RPMI7951 (cell line): ENCODE results near the gene TBL2. TPM values are rescaled to one million over a fixed set of nuclear protein-coding genes. Genes with fewer than 3 reads are reported as not detected.
A peak's percentile ranks its signal among the peaks of the same experiment; 100 is the strongest.
"Not testable (repeated sequence)": the region's sequence is repeated elsewhere in the genome, so short reads cannot be mapped to it uniquely, and the experiment has no call there.

Source experiments
- DNase-seq: peaks from one replicate; pipeline ENCODE4 v3.0.0-alpha.2; 2012; ENCODE audit warnings: low read depth
- total RNA-seq: library from RNA; depleted of rRNA; stranded (reverse); fragments of >200 nt; shearing (Covaris generic); gene quantifications from 2 replicates; pipeline ENCODE4 v1.2.3, GENCODE V29; 2014; rRNA removed

The TBL2 gene
- total RNA-seq, 1 experiment from 2014 or later = 88.3 TPM

- DNase-seq = not testable (repeated sequence)
These were observed 42.5 kb downstream of the TBL2 start for GRCh38 chr7:73535918-73536317.

- no peak for DNase-seq
These were observed 44.6 kb downstream of the TBL2 start for GRCh38 chr7:73533742-73534141.

GRCh38 chr7:73532224-73532623 lies 46.2 kb downstream of the TBL2 start:
- no peak for DNase-seq

- no peak for DNase-seq
These were observed 47.6 kb downstream of the TBL2 start for GRCh38 chr7:73530800-73531199.

- peak; percentile 59 for DNase-seq
These were observed 51.2 kb downstream of the TBL2 start for GRCh38 chr7:73526896-73527821.

- not testable (repeated sequence) for DNase-seq
These were observed 52.3 kb downstream of the TBL2 start for GRCh38 chr7:73526158-73526494.

GRCh38 chr7:73522105-73522872 lies 56.1 kb downstream of the TBL2 start, which contains the start of gene BAZ1B:
Gene BAZ1B (minus strand): TSS chr7:73522293. CDS start chr7:73521933, 360 bp downstream.
- DNase-seq = peak; percentile 99

- DNase-seq = no peak
These were observed 56.7 kb downstream of the TBL2 start for GRCh38 chr7:73521636-73522104.

GRCh38 chr7:73520673-73521635 lies 57.4 kb downstream of the TBL2 start:
- peak; percentile 35 for DNase-seq

- no peak for DNase-seq
These were observed 58.3 kb downstream of the TBL2 start for GRCh38 chr7:73519867-73520672.

GRCh38 chr7:73518470-73518869 lies 59.9 kb downstream of the TBL2 start:
- DNase-seq = no peak

Other genes starting within 250 kb of the TBL2 start
- gene FZD9, start 144.8 kb downstream of the TBL2 start, total RNA-seq = 0.60 and 0.88 TPM in 2 replicates
- 54.2 and 60.4 TPM in 2 replicates for gene BAZ1B, start 56.3 kb downstream of the TBL2 start, total RNA-seq
- 32.8 and 33.1 TPM in 2 replicates for gene BCL7B, start 20.9 kb downstream of the TBL2 start, total RNA-seq
- gene MLXIPL, start 45.9 kb upstream of the TBL2 start, total RNA-seq = not detected in 2 replicates
- 2.0 and 2.1 TPM in 2 replicates for gene VPS37D, start 89.3 kb upstream of the TBL2 start, total RNA-seq
- 2.3 and 2.5 TPM in 2 replicates for gene DNAJC30, start 104.9 kb upstream of the TBL2 start, total RNA-seq
- 54.5 and 55.3 TPM in 2 replicates for gene BUD23, start 105.0 kb upstream of the TBL2 start, total RNA-seq
- 36.4 and 45.6 TPM in 2 replicates for gene STX1A, start 141.1 kb upstream of the TBL2 start, total RNA-seq
- gene ABHD11, start 160.2 kb upstream of the TBL2 start, total RNA-seq = 19.8 and 20.7 TPM in 2 replicates
- gene CLDN3, start 191.7 kb upstream of the TBL2 start, total RNA-seq = not detected in 2 replicates